Hematopoietic multipotent progenitor cell (in vitro differentiated cells): ENCODE data around the gene HOXC10. TPM values are rescaled to one million over a fixed set of nuclear protein-coding genes. Genes with fewer than 3 reads are reported as not detected.

Experiments
- DNase-seq, 3 donors: peaks; one replicate each; pipeline ENCODE4 v3.0.0-alpha.2; 2011 to 2015; ENCODE audit warnings: low read depth in 2 of 3, low spot score in 2 of 3
- total RNA-seq: library from RNA; depleted of rRNA; stranded (reverse); fragments of >200 nt; gene quantifications from one replicate; pipeline ENCODE4 v1.2.3, GENCODE V29; 2012

The HOXC10 gene
- total RNA-seq, 1 donor, result not detected

- DNase-seq, result no peak
Observed at GRCh38 chr12:54011665-54012532, 27.0 kb downstream of the HOXC10 start.

GRCh38 chr12:54012631-54013409 lies 27.9 kb downstream of the HOXC10 start:
- no peak for DNase-seq

- DNase-seq, result no peak
Observed at GRCh38 chr12:54014377-54015017, 29.6 kb downstream of the HOXC10 start.

GRCh38 chr12:54015018-54015931 lies 30.3 kb downstream of the HOXC10 start:
- DNase-seq, result no peak

GRCh38 chr12:54016051-54016450 lies 31.1 kb downstream of the HOXC10 start:
- no peak for DNase-seq

GRCh38 chr12:54016478-54016964 lies 31.6 kb downstream of the HOXC10 start:
- no peak for DNase-seq

- no peak for DNase-seq
Observed at GRCh38 chr12:54017027-54017788, 32.3 kb downstream of the HOXC10 start.

- DNase-seq, result peak in 2 of 3 donors; percentile 62
Observed at GRCh38 chr12:54017878-54018467, 33.0 kb downstream of the HOXC10 start.

- no peak for DNase-seq
Observed at GRCh38 chr12:54018468-54018984, 33.6 kb downstream of the HOXC10 start.

GRCh38 chr12:54019091-54019811 lies 34.3 kb downstream of the HOXC10 start:
- no peak for DNase-seq

GRCh38 chr12:54019924-54020590 lies 35.1 kb downstream of the HOXC10 start:
- no peak for DNase-seq

- no peak for DNase-seq
Observed at GRCh38 chr12:54020591-54021405, 35.9 kb downstream of the HOXC10 start.

- no peak for DNase-seq
Observed at GRCh38 chr12:54021432-54022013, 36.6 kb downstream of the HOXC10 start.

GRCh38 chr12:54022960-54023884 lies 38.3 kb downstream of the HOXC10 start:
- DNase-seq, result no peak

GRCh38 chr12:54024127-54024526 lies 39.2 kb downstream of the HOXC10 start:
- no peak for DNase-seq
